Measurements from ENCODE around the gene PIP5KL1.

DNA sequence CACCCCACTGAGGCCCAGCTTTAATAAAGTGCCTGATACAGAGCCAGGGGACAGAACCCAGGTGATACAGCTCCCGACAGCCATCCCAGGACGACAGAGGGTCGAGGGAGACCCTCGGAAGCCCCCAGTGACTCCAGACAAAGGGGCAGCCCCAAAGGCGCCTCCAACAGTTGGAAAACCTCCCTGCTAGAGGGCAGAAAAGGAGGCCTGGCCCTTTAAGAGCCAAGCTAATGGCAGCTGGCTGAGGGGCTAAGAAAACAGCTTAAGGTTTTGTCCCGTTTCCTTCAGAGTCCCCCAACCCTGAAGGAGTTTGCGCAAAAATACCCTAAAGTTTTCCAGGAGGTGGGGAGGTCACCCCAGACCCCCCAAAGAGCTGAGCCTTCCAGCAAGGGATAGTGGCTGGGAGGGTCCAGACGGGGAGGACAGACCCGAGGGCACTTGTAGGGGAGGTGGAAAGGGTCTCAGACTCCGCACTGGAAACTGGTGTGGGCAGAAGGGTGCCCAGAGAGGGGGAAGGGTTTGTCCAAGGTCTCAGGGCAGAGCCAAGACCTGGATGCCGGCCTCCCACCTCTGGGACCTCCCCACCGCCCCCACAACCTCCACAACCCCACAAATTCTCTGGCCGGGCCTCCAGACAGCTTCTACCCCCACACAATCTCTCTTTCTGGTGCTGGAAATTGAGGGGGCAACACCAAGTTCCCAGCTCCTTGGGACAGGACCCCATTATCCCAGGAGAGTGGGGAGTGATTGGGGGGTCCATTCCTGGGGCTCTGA, 44.9 kb downstream of the PIP5KL1 start:
- TF ChIP-seq, protein P1, sequence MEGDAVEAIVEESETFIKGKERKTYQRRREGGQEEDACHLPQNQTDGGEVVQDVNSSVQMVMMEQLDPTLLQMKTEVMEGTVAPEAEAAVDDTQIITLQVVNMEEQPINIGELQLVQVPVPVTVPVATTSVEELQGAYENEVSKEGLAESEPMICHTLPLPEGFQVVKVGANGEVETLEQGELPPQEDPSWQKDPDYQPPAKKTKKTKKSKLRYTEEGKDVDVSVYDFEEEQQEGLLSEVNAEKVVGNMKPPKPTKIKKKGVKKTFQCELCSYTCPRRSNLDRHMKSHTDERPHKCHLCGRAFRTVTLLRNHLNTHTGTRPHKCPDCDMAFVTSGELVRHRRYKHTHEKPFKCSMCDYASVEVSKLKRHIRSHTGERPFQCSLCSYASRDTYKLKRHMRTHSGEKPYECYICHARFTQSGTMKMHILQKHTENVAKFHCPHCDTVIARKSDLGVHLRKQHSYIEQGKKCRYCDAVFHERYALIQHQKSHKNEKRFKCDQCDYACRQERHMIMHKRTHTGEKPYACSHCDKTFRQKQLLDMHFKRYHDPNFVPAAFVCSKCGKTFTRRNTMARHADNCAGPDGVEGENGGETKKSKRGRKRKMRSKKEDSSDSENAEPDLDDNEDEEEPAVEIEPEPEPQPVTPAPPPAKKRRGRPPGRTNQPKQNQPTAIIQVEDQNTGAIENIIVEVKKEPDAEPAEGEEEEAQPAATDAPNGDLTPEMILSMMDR (IDR thresholded peaks at IDR 0.05; ENCODE audit: poor library complexity): no peak
- TF ChIP-seq EZH2 (IDR thresholded peaks at IDR 0.05; ENCODE audit: borderline replicate concordance): no peak
